ENCODE results near the gene MYO3B.

Gene MYO3B

DNA sequence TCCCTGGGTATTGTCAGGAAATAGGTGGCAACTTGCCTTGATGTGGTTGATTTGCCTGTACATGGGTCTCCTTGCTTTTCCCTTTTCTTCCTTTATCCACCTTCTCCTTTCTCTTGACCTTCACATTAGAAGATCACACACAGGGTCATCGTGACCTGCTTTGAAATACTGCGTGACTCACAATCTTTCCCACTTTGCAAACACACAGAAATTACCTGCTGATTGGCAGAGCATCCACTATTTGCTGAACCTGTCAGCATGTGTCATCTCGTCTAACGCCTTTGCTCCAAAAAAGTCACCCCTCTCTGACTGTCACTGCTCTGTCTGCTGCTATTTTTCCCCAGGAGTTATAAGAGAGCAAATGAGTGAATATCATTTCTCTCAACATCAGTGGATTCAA is 60.8 kb downstream of the MYO3B start:
- DNase-seq (ENCODE audit: low read depth) = no peak

DNA sequence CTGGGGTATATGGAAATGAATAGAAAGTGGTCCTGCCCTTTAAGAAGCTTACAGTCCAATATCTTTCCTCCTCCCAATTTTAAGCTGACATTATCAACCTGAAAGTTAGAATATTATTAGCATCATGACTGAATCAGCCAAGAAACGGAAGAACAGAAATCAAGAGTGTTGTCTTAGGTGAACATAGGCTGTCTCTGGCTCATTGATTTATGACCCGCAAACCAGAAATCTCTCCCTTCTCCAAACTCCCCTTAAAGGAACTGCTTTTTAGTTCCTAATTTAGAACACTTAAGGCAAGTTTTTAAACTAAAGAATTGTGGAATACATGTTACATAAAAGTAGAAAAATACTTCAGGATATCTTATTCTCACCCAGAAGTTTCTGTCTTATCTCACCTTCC is 62.7 kb downstream of the MYO3B start:
- DNase-seq (ENCODE audit: low read depth) = no peak

DNA sequence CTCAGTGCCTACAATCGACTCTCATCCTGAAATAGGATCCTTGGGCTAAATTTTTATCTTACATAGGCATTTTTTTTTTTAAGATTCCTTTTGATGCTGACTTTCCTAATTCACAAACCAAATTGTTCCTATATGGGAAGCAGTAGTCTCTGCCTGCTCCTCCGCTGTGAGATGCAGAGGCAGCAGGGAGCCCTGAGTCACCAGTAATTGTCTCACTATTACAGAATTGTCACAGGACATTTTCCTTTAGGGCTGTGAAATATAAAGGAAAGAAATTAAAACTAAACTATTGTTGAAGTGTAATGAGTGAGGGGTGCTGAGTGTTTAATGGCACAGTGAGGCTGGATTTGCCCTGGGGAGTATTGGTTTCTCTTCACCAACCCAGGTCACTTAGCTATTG is 63.8 kb downstream of the MYO3B start:
- DNase-seq (ENCODE audit: low read depth) = no peak

DNA sequence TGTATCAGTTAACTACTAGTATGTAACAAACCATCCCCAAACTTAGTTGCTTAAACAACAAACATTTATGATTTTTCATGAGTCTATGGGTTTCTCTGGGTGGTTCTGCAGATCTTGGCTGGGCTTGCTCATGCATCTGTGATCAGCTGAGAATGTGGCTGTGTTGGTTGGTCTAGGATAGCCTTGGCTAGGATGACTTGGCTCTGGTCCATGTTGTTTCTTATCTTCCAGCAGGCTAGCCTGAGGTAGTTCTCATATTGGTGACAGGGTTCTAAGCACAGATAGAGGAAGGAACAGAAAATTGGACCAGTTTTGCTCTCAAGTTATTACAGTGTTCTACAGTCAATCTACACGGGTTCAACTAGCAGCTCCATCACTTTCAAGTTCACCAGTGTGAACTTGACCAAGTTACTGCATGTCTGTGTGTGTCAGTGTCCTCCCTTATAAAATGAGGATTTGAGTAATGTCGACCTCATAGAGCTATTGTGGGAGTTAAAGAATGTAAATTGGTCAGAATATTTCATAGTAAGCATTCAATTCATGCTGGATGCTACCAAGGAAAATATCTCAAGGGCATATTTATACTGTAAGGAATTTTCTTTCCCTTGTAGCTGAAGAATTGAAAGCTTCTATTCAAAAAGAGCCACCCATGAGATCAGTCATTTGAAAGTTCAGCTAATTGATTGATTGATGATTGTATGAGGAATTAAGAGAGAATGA is 65.3 kb downstream of the MYO3B start:
- DNase-seq (ENCODE audit: low read depth) = no peak

DNA sequence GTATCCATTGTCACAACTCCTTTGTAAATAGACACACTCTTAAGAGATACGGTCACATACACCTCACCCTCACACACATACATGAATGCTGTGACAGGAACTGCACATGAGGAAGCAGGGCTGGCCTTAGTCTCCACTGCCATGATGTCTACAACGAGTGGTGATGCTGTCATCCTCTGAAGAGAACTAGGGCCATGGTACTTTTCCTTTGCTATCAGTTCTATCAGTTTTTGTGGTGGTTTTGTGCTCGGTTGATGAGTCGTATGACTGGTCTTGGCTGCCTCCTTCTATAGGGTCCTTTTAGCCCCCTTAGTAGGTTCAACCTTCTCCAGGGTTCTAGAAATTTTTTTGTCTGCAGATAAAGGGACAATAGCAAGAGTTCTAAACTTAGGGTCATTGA is 66.0 kb downstream of the MYO3B start:
- DNase-seq (ENCODE audit: low read depth) = no peak

DNA sequence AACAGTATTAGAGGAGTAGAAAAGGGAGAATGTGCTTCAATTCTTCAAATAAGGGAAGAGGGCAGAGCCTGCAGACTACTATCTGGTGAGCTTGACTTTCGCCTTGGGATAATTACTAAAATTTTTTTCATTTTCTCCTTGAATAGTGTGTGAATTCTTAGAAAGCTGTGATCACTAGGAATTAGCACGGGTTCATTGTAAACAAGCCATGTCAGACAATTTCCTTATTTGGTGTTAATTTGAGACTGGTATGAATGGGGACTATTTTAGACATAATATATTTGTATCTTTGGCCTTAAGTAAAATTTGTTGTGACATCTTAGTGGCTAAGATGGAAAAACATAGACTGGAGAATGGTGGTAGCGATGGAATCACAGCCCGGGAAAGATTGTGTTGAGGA is 66.6 kb downstream of the MYO3B start:
- DNase-seq (ENCODE audit: low read depth) = no peak

DNA sequence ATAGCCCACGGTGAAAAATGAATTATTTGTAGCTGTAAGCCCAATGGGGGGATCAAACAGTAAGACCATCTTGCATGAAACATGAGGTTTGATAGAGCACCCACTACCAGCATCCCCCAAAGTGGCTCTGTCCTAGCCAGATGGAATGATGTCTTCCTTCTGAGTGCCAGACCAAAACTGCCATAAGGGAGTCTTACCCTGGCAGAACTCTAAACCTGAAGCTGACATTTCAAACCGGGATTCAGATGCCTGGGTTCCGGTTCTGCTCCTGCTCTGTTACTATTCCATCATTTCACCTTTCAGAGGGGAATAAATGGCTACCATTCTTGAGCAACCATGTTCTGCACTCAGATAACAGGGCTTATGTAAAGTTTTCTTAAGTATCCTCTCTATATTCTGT is 67.4 kb downstream of the MYO3B start:
- DNase-seq (ENCODE audit: low read depth) = no peak

DNA sequence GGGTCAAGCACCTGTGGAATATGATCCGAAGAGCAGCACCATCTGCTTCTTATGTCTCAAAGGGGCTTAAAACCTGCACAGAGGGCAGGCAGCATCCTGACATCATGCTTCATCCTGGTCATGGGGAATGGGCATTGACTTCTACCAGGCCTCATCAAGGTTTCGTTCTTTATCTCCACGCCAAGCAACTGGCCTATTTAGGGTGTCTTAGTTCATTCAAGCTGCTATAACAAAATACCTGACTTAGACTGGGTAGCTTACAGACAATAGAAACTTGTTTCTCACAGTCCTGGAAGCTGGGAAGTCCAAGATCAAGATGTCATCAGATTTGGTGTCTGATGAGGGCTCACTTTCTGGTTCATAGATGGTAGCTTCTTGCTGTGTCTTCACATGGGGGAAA is 69.4 kb downstream of the MYO3B start:
- no peak for DNase-seq (ENCODE audit: low read depth)

DNA sequence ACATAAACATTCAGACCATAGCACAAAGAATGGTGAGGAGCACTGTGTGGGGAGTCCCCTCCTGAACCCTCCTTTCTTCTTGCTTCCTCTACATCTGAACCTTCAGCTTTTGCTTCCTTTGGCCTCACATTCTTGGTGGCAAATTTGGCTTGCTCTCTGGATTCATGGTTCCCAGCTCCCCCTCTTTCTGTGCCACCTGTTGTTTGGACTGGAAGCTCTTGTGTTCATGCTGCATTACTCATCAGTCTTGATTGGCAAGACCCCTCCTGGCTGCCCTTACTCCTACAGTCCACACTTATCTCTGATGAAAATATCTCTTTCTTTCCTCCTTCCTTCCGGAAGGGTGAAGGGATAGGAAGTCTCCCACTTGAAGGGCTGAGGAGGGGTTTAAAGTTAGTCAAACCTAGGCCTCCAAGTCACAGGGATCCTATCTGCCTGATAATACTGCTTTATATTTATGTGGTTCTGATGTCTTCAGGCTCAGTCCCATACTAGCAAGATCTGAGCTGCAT is 70.0 kb downstream of the MYO3B start:
- DNase-seq (ENCODE audit: low read depth) = no peak

DNA sequence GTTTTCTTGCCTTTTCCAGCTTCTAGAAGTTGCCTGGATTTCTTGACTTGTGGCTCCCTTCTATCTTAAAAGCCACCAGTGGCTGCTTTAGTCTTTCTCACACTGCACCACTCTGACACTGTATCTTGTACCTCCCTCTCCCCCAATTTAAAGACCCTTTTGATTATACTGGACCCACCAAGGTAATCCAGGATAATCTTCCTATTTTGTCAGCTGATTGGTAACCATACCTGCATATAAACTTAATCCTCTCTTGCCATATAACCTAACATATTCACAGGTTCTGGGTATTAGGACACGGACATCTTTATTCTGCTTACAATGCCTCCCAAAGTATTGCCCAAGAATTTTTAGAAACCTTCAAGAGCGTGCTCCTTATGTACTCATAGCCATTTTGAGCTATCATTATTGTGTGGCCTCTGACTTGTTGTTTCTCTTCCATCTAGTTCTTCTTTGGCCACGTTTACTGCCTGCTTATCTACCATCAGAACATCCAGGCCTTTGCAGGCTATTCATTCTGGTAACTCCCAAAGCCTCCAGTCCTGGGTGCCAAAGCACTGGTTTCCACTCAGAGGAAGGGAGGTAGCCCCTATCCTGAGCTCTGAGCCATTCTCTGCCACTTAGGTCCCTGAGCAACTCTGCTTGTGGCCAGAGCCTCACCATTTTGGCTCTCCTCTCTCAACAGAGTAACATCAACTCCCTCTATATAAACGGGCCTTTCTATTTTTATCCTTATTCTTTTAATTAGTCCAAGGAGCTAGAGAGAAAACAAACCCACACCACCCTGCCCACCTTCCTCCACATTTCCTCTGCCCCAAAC is 70.8 kb downstream of the MYO3B start:
- no peak for DNase-seq (ENCODE audit: low read depth)

DNA sequence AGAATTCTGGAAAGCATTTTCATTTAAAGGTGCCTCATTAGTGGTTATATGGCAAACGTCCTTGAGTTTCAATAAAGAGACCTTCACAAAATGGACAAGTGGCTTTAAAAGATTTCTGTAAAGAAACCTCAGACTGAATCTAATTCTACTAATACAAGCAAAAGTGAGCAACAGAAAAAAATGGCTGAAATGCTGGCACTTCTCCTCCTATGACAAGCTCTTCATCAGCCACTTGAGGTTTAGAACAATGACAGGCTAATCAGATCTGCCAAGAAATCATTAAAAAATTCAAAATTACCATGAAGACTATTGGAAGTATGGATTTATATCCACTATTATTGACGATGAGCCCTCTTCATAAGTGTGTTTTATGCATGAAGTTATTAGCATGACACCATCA is 71.8 kb downstream of the MYO3B start:
- no peak for DNase-seq (ENCODE audit: low read depth)

DNA sequence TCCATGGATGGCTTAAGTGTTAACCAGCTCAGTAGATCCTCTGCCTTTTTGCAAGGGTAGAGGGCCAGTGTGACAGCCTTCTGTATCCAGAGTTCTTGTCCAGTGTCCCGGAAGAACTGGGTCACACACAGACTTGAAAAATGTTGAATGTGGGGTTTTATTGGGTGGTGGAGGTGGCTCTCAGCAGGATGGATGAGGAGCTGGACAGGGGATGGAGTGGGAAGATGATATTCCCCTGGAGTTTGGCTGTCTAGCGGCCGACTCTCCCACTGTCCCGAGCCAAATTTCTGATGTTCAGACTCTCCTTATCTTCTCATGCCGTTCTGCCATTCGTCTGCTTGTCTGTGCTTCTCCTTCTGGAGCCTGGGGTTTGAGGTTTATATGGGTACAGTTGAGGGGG is 72.6 kb downstream of the MYO3B start:
- no peak for DNase-seq (ENCODE audit: low read depth)

DNA sequence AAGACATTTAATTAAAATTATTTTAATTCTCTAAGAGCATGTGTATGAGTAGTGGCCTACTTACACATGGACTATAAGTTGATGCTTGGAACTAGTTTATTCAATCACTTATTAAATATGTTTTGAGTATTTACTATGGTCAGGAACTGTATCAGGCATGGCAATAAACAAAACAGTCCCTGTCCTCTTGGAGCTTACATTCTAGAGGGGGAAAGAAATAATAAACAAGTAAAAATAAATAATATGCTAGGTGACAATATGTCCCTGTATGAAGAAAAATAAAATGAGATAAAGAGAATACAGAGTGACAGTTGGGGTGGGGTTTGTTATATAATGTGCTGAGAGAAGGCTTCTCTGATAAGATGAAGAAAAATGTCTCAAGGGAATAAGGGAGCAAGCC is 74.5 kb downstream of the MYO3B start:
- no peak for DNase-seq (ENCODE audit: low read depth)

DNA sequence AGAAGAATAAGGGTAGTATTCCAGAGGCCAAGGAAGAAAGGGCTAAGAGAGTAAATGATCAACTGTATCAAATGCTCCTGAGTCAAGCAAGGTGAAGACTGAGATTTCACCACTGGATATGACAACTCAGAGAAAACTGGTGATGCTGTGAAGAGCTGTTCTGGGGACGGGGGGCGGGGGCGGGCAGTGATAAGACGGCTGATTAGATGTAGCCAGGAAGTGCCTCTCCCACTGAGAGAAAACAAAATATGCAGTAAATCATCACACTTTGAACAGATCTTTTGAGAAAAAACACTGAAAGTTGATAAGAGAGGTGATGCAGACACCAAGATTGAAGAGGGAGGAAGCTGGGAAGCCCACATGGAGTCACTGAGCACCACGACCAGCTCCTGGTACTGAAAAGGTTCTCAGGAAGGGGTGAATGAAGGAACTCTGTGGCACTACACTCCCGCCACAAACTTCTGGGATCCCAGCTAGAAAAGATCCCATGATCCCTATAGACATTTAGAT is 75.8 kb downstream of the MYO3B start:
- no peak for DNase-seq (ENCODE audit: low read depth)

DNA sequence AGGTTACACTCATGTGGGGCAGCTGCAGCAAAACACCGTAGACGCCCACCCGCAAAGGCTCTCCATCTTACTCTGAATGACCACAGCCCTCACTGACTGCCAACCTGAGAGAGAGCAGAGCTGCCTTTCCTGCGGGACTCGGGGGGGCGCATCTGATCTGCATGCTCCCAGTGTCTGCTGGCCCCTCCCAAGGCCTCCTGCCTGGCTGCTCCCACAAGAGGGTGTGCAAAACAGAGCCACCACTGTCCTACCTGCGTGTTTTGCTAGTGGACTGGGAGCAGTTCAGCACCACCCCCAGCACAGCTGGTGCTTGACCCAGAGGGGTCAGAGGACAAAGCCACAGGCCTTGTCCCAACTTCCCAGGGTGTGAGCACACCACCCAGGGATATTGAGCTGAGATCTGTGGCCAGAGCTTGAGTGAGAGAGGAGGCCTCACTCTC is 76.4 kb downstream of the MYO3B start:
- no peak for DNase-seq (ENCODE audit: low read depth)

DNA sequence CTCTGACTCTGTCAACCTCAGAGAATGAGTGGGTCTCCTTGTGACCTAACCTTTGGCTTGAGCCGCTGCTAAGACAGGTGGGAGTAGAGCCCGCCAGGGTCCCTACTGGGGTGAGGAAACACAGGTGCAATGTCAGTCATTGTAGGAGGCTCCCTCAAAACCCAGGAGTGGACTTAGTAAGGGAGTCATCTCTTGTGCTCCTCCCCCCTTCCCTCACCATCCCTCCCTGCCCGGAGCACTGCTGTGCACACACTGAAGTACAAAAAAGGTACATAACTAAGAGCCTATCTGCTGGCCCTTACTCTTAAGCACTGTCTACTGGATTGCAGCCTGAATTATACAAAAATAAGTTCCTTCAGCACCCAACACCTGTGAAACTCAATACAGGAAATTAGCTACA is 77.2 kb downstream of the MYO3B start:
- no peak for DNase-seq (ENCODE audit: low read depth)

DNA sequence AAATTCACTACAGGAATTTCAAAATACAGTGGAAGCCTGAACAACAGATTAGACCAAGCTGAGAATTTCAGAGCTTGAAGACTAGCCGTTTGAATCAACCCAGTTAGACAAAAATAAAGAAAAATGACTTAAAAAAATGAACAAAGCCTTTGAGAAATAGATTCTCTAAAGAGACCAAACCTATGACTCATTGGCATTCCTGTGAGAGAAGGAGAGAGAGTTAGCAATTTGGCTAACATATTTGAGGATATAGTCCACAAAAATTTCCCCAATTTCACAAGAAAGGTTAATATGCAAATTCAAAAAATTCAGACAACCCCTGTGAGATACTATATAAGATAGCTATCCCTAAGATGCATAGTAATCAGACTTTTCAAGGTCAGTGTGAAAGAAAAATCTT is 78.0 kb downstream of the MYO3B start:
- peak; percentile 29 for DNase-seq (ENCODE audit: low read depth)

DNA sequence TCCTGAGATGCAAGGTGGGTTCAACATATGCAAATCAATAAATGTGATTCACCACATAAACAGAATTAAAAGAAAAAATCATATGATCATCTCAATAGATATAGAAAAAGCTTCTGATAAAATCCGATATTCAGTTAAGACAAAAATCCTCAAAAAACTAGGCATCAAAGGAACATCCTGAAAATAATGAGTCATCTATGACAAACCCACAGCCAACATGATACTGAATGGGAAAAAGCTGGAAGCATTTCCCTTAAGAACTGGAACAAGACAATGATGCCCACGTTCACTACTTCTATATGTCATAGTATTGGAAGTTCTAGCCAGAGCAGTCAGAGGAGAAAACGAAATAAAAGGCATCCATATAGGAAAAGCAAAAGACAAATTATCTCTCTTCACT is 80.4 kb downstream of the MYO3B start:
- DNase-seq (ENCODE audit: low read depth) = no peak

DNA sequence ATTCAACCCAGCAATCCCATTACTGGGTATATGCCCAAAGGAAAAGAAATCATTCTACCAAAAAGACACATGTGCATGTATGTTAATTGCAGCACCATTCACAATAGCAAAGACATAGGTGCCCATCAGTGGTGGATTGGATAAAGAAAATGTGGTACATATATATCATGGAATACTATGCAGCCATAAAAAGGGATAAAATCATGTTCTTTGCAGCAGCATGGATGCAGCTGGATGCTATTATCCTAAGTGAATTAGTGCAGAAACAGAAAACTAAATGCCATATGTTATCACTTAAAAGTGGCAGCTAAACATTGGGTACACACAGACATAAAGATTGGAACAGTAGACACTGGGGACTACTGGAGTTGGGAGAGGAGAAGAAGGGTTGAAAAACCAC is 82.2 kb downstream of the MYO3B start:
- DNase-seq (ENCODE audit: low read depth) = no peak

DNA sequence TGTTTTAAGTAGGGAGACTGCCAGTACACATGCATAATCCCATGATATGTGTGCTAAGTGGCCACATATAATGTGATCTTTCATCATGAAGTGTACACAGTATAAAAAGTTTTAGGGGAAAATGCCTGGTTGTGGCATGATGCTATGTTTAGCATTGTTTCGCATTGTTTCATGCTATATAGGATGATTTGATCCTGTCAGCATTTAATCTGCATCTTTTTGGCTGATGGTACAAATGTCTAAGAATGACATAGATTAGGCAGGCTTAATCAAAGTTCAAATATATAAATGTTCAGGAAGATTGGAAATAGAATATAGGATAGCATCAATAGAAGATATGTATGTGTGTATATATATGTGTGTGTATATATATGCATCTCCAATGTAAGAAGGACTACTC is 83.6 kb downstream of the MYO3B start:
- no peak for DNase-seq (ENCODE audit: low read depth)

DNA sequence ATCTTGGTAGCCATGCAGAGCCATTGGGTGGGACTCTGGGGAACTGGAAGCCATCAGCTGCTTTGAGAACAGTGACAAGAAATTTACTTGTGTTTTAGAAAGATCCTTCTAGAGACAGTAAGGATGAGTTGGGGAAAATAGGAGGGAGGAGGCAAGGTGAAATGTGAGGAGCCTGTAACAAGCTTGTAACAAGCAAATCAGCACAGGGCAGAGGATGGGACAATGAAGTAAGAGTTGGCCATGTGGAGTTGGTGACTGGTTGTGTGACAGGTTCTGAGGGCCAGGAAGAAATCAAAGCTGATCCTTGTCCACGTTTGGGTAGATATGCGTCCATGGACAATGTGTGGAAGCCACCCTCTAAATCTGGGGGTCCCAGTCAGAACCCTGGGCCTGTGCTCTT is 84.4 kb downstream of the MYO3B start:
- DNase-seq (ENCODE audit: low read depth) = no peak

DNA sequence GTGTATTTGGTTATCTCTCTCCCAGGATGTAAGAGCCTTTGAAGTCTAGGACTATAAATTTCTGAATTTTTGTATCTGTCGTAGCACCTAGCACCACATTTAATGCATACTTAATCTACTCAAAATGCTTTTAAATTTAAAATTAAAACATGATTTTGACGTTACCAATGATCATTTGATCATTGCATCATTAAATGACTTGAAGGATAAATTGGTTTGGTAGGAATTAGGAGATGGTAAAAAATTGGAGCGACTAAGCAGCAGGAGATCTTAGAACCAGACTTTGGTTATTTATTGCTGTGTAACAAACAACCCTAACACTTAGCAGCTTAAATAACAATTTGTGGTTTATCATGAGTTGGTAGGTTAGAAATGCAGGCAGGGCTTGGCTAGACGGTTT is 84.9 kb downstream of the MYO3B start:
- DNase-seq (ENCODE audit: low read depth) = no peak

All from amniotic epithelial cell (primary cell).